Amniotic epithelial cell (primary cell): ENCODE measurements around the gene CCDC117.

ENCODE experiments used
- DNase-seq: peaks from one replicate; pipeline ENCODE4 v3.0.0-alpha.2; 2010; ENCODE audit warnings: low read depth

The CCDC117 gene

DNA sequence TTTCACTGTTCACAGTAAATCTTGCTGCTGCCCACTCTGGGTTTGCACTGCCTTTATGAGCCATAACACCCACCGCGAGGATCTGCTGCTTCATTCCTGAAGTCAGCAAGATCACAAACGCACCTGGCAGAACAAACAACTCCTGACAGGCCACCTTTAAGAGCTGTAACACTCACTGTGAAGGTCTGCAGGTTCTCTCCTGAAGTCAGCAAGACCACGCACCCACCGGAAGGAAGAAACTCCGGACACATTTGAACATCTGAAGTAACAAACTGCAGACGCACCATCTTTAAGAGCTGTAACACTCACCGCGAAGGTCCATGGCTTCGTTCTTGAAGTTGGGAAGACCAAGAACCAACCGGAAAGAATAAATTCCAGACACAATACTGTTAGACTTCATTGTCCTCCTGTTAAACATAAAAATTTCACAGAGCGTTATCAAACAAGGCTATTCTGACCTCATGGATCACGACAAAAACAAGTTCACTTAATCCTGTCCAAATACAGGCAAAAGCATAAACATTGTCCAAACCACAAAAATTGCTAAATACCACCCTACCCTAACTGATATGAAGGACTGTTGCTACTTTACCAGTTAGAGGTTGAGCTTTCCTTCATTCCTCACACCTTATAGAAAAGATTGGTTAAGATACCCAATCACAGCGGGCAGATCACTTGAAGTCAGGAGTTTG, 3.0 kb upstream of the CCDC117 start:
- DNase-seq, result peak; percentile 83

- no peak for DNase-seq
Observed at GRCh38 chr22:28771195-28771791, 1.2 kb upstream of the CCDC117 start.

DNA sequence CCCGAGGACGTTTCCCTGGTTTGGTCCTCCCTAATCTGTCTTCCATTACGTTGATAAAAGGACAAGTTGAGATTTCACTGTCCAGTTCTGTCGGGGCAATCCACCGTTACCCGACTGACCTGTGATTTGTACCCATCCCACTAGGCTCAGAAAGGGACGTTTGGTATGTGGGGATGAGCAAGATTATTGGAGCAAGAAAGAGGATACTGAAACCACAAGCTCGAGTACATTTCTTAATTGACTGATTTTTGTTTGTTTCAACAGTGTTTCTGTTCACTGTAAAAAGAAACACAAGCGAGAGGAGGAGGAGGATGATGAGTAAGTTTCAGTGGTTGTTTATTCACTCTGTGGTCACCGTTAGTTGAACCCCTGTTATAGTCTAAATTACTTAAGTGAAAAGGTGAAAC, 969 bp downstream of the CCDC117 start:
- DNase-seq, result peak; percentile 83

DNA sequence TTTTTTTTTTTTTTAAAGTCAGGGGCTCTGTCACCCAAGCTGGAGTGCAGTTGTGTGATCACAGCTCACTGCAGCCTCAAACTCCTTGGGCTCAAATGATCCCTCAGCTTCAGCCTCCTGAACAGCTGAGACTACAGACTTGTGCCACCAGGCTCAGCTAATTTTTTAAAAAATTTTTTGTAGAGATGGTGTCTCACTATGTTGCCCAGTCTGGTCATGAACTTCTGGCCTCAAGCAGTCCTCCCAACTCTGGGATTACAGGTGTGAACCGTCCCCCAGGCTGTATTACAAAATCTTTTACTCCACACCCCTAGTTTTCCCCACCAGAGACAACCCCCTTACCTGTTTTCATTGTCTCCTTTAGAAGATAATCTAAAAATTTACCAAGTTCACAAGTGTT, 1.9 kb downstream of the CCDC117 start:
- no peak for DNase-seq

- no peak for DNase-seq
Observed at GRCh38 chr22:28779833-28780232, 7.3 kb downstream of the CCDC117 start.

DNA sequence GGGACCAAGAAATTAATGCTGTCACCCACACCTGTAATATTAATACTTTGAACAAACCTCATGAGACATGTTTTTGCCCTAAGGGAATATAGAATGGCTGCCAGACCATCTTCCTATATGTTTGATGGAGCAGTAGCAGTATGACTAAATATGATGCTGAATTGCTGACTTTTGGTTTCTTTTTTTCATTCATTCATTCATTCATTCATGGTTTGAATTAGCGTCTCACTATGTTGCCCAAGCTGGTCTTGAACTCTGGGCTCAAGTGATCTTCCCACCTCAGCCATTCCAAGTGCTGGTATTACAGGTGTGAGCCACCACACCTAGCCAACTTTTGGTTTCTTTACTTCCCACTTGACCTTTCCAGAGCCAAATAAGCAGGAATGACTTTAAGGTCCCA, 7.8 kb downstream of the CCDC117 start:
- no peak for DNase-seq

- no peak for DNase-seq
Observed at GRCh38 chr22:28783786-28784671, 11.5 kb downstream of the CCDC117 start.

GRCh38 chr22:28788601-28789000, 16.1 kb downstream of the CCDC117 start:
- DNase-seq, result no peak

DNA sequence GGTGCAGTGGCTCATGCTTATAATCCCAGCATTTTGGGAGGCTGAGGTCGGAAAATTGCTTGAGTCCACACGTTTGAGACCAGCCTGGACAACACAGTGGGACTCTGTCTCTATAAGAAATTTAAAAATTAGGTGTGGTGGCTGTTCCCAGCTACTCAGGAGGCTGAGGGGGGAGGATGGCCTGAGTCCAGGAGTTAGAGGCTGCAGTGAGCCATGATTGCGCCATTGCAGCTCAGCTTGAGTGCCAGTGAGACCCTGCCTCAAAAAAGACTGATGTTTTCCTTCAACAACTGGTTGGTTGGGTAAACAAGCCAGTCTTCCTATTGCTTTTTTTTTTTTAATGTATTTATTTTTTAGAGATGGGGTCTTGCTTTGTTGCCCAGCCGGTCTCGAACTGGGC, 18.6 kb downstream of the CCDC117 start:
- DNase-seq, result no peak

- no peak for DNase-seq
Observed at GRCh38 chr22:28791841-28792490, 19.5 kb downstream of the CCDC117 start.

DNA sequence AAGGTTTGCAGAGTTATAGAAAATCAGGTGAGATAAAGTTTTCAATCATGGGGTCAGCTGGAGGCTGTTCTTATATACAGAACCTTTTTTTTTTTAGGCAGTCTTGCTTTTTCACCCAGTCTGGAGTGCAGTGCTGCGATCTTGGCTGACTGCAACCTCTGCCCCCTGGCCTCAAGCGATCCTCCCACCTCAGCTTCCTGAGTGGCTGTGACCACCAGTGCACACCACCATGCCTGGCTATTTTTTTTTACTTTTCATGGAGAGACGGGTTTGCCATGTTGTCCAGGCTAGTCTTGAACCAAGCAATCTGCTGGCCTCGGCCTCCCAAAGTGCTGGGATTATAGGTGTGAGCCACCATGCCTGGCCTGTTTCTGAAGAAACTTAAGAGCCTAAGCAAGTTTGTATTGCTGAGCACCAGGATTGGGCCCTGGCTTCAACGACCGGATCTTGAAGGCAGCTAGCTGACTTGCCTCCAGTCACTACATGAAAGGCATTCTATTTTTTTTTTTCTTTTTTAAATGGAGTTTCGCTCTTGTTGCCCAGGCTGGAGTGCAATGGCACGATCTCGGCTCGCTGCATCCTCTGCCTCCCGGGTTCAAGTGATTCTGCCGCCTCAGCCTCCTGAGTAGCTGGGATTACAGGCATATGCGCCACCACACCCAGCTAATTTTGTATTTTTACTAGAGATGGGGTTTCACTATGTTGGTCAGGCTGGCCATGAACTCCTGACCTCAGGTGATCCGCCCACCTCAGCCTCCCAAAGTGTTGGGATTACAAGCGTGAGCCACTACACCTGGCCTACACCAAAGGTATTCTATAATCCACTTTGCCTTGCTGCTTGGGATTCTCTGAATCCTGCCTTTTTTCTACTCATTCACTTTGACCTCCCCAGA, 20.2 kb downstream of the CCDC117 start:
- no peak for DNase-seq

- no peak for DNase-seq
Observed at GRCh38 chr22:28793976-28794584, 21.6 kb downstream of the CCDC117 start.

GRCh38 chr22:28795071-28795693, 22.7 kb downstream of the CCDC117 start:
- no peak for DNase-seq

- DNase-seq, result no peak
Observed at GRCh38 chr22:28795932-28796856, 23.7 kb downstream of the CCDC117 start.

DNA sequence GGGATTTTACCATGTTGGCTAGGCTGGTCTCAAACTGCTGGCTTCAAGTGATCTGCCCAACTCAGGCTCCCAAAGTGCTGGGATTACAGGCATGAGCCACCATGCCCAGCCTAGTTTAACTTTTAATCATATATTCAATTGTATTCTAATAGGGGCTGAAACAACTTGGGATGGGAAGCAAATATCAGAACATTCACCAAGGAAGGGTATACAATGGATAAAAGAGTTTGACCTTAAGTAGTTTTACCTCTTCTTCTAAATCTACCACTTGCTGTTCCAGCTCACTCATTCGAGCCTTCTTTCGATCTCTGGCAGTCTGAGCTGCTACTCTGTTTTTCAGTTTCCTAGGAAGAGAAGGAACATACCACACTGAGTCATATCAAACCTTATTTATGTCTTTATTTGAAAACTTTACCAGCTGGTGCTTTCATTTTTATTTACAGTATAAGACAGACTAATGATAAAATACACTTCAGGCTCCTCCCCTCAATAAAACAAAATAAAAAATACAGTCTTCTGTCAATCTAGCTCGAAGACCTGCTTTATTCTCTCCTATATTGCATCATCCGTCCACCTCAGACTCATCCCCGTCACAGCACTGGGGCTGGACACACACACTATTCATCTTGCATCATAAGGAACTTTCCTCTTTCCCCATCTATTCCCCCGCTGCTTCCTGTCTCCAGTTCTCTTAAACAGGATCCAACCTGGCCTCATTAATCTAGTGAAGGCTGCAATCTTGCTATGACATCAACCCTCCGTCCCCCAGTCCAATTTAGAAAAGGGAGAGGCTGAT, 26.5 kb downstream of the CCDC117 start:
- DNase-seq, result peak; percentile 98

DNA sequence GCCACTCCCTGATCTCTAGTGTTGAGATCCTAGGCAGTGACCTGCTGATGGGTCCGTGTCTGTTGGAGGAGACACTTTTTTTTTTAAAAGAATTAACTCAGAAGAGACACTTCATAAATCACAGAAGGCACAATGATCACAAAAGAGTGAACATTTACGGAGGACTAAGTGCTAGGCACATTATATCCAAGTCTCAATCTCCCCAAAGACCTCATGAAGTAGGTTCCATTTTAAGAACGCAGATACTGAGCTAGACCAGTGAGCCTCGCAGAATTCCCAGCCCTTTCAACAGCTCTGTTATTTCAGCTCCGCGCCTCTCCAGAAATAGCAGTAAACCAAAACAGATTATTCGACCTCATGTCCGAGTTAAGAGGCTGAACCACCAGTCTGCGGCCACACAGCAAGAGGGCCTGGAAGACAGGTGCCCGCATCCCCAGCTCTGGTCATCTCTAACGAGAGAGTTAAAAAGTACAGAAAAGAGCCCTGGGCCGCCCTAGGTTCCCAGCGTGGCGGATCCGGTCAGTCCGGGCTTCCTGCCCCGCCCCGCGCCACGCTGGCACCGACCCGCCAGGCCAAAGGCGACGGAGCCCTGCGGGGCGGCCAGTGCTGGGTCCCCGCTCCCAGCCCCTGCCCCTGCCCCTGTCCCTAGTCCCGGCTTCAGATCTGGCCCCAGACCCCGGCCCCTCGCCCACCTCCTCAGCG, 27.3 kb downstream of the CCDC117 start:
- DNase-seq, result peak; percentile 40

GRCh38 chr22:28800308-28801041, 28.0 kb downstream of the CCDC117 start, which contains the start of gene XBP1:
Gene XBP1, minus strand, starts transcription at chr22:28800569.
- peak; percentile 87 for DNase-seq
